Activated naive CD4-positive, alpha-beta T cell treated with anti-CD3 and anti-CD28 coated beads, Interleukin-2, amount 10 ng/mL, durations not matched to agents 7 days and 5 days (primary cell): ENCODE measurements around the gene HOXD3.

Experiments
- CTCF ChIA-PET: fragments of 350-600 bp; sonication (Branson Sonifier 250); formaldehyde crosslinking; loops from one replicate; lab custom pipeline; 2021; ENCODE audit warnings: antibody characterized with exemption; lab: Charles Lee
- DNase-seq: peaks from one replicate; pipeline ENCODE4 v3.0.0-alpha.2; 2020
- H3K27ac Mint-ChIP-seq: one replicate; pipeline ENCODE4 v1.8.0; 2021; ENCODE audit warnings: mild to moderate bottlenecking, moderate library complexity, mixed read lengths
- H3K27me3 Mint-ChIP-seq: one replicate; pipeline ENCODE4 v1.8.0; 2021; ENCODE audit warnings: mild to moderate bottlenecking, mixed read lengths
- H3K36me3 Mint-ChIP-seq: one replicate; pipeline ENCODE4 v1.8.0; 2021; ENCODE audit warnings: mixed read lengths
- H3K4me1 Mint-ChIP-seq: one replicate; pipeline ENCODE4 v1.8.0; 2021; ENCODE audit warnings: mixed read lengths
- H3K4me3 Mint-ChIP-seq: one replicate; pipeline ENCODE4 v1.8.0; 2021; ENCODE audit warnings: mild to moderate bottlenecking, moderate library complexity, mixed read lengths
- H3K9me3 Mint-ChIP-seq: one replicate; pipeline ENCODE4 v1.8.0; 2021; ENCODE audit warnings: mixed read lengths

Gene HOXD3

DNA sequence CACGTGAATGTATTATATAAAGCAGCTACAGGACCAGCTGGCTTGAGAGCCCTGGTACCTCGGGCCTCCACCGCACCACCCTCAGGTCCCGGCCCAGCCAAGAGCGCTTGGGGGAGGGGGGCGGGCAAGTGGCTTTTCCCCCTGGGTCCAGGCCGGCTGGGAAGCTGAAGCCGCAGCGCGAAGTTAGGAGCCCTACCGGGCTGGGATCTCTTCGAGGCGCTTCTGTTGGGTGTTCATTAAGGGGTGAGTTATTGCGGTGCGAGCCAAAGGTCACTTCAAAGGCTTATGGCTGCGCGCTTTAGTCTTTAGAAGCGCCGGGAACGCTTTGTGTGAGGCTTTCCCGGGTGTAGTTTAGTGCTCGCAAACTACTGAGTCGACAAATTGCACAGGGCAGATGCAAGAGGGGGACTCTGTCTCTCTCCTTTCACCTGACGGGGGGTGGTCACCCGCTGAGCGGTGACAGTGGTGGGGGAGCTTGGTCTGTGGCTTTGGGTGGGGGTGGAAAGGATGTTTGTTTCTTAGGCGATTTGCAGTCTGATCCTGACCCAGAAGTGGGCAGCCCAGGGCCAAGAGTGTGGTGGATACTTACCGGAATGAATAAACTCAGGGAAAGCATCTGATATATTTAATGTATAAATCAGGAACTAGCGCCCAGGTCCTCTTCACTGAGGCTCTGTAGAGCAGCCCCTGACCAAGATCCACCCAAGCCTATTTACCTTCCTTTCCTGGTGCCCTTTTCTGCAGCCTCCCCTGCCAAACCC lies 6.0 kb downstream of the HOXD3 start:
- no peak overlapping the region for H3K4me3 Mint-ChIP-seq
- peaks cover 2% of the 10 kb centered on the region for H3K9me3 Mint-ChIP-seq
- peaks cover 5% of the 10 kb centered on the region for H3K4me1 Mint-ChIP-seq

DNA sequence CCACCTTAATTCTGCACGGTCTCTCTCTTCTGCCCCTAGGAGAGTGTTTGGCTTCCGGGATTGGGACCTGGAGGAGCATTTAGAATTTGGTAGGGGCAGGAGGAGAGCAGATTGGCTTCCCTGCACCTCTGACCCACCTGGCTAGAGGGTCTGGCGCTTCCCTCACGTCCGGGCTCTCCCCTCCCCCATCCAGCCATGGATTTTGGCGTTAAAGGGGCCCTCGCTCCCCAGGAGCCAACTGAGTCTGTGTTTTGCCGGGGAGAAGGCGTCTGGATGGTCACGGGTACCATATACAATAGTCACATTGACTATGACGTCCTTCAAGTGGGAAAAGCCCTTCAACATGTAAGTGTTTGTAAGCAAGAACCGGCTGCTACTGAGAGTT lies 6.6 kb downstream of the HOXD3 start:
- CTCF ChIA-PET, result no interaction called here
- Mint-ChIP-seq H3K4me3 (no peak overlapping the region), H3K27ac (peak overlapping the region; percentile 53), H3K9me3 (peaks cover 2% of the 10 kb centered on the region), H3K36me3 (peaks cover 12% of the 10 kb centered on the region), H3K4me1 (peaks cover 2% of the 10 kb centered on the region), H3K27me3 (peaks cover 98% of the 10 kb centered on the region)
- DNase-seq, result no peak

More for the DNA sequence above, 6.0 kb downstream of the HOXD3 start:
- peaks cover 100% of the 10 kb centered on the region for H3K27me3 Mint-ChIP-seq
- CTCF ChIA-PET, result interaction anchor here (1.0 to 2.5 kb wide), 5 partner anchors 8 to 392 kb away, joined by 3 to 10 read pairs (median 4); no protein-coding TSS in a partner anchor
- H3K27ac Mint-ChIP-seq, result peak overlapping the region; percentile 37
- H3K36me3 Mint-ChIP-seq, result peaks cover 15% of the 10 kb centered on the region
- no peak for DNase-seq

DNA sequence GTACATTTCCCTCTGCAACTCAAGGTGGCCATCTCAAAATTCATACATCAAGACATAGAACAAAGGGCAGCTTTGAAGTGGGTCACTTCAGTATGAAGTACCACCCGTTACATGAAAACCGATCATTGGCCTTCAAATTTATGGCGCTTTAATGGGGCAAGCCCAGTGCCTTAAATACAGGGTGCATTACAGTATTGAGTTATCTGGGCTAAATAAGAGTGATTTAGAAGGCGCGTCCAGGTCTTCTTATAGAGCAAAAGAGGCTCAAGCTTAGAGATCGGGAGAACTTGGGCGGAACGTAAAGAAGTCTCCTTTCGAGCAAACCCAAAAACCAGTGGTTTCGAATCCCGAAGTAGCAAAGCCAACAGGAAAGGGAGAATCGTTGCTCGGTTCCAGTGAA lies 7.1 kb downstream of the HOXD3 start:
- Mint-ChIP-seq H3K27ac (peak overlapping the region; percentile 53), H3K4me3 (peak overlapping the region; percentile 5), H3K4me1 (peaks cover 2% of the 10 kb centered on the region), H3K27me3 (peaks cover 98% of the 10 kb centered on the region), H3K36me3 (peaks cover 12% of the 10 kb centered on the region), H3K9me3 (peaks cover 2% of the 10 kb centered on the region)
- no peak for DNase-seq
- CTCF ChIA-PET, result no interaction called here

DNA sequence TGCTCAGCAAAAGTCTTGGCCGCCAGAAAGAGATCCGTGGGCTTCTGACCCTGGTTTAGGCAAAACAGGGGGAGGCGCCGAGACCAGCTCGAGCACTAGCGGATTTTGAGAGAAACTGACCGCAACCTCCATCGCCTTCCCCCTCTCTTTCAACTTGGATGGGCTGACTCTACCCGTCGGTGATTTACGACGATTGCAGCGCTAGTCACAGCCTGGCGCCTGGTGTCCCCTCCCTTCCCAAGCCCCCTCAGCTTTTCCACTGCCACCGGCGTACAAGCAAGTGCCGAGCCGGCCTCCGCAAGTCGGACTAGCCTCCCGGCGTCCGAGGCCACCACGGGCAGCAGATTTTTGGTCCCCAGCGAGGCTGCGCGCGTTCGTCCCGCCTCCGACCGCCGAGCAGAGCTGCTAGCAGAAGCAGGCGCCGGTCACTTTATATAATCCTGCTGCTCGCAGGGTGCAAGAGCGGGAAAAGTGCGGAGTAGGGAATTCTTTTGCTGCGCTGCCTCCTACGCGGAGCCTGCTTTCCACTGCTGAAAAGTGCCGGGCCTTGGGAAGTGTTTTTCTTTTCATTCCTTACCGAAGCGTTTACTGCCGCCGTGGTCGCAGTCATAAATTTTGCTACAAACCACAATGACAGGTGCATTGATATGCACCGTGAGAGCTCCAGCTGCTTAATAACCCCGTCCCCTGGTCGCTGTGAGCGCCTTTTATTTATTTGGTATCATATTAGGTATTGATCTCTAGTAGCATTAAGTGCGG lies 7.7 kb downstream of the HOXD3 start:
- Mint-ChIP-seq H3K4me3 (peak overlapping the region; percentile 5), H3K4me1 (peaks cover 2% of the 10 kb centered on the region), H3K27ac (peak overlapping the region; percentile 53), H3K36me3 (peaks cover 12% of the 10 kb centered on the region), H3K9me3 (peaks cover 2% of the 10 kb centered on the region), H3K27me3 (peaks cover 98% of the 10 kb centered on the region)
- DNase-seq, result no peak
- CTCF ChIA-PET, result no interaction called here

DNA sequence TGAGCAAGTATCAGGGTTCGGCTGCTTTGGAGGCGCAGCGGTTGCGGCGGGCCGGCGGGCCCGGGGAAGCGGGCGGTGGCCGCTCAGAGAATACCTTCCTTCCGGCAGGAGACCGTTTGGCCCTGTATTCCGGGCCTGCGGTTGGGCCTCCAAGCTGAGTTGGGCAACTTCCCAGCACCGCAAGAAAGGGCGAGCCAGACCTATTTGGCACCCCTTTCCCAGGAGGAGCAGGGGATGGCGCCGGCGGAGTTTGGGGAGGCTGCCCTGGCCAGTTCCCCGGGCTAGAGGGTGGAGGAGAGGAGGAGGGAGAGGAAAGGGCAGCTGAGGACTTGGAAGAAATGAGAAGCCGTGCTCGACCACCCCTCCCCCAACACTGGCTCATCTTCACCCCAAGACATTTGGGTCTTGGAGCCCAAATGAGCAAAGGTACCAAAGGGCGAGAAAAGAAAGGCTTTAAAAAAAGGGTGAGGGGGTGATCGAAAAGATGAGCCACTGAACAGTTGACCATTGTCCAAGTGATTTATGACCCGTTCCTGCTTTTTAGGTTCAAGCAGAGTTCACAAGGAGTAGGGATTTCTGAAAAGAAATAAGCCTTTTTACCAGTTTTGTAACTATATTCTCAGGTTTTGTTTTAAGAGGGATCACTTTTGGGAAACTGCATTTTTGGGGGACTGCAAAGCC lies 8.4 kb downstream of the HOXD3 start:
- DNase-seq, result no peak
- peaks cover 2% of the 10 kb centered on the region for H3K9me3 Mint-ChIP-seq
- CTCF ChIA-PET, result no interaction called here
- H3K27me3 Mint-ChIP-seq, result peaks cover 98% of the 10 kb centered on the region
- H3K36me3 Mint-ChIP-seq, result peaks cover 12% of the 10 kb centered on the region
- no peak overlapping the region for H3K4me3 Mint-ChIP-seq
- H3K27ac Mint-ChIP-seq, result no peak overlapping the region
- peaks cover under 1% of the 10 kb centered on the region for H3K4me1 Mint-ChIP-seq

DNA sequence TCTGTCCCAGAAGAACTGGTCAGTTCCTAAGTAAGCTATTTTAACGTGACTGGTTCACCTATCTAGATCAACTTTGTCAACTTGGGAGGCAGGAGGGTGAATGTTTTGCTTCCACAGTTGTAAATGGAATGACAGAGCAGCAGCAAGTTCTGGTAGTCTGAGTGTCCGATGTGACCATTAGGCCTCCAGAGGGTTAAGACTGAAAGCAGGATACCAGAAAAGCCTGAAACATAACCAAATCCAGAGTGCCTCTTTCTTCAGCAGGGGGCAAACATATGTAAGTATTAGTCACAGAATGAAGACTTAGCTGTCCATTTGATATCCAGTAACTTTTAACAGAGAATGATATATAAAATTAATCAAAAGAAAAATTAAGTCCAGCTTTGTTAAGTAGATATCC lies 9.2 kb downstream of the HOXD3 start:
- no peaks in the 10 kb centered on the region for H3K4me1 Mint-ChIP-seq
- peaks cover 98% of the 10 kb centered on the region for H3K27me3 Mint-ChIP-seq
- no peak for DNase-seq
- H3K9me3 Mint-ChIP-seq, result peaks cover 2% of the 10 kb centered on the region
- CTCF ChIA-PET, result no interaction called here
- H3K4me3 Mint-ChIP-seq, result no peak overlapping the region
- no peak overlapping the region for H3K27ac Mint-ChIP-seq
- peaks cover 12% of the 10 kb centered on the region for H3K36me3 Mint-ChIP-seq

DNA sequence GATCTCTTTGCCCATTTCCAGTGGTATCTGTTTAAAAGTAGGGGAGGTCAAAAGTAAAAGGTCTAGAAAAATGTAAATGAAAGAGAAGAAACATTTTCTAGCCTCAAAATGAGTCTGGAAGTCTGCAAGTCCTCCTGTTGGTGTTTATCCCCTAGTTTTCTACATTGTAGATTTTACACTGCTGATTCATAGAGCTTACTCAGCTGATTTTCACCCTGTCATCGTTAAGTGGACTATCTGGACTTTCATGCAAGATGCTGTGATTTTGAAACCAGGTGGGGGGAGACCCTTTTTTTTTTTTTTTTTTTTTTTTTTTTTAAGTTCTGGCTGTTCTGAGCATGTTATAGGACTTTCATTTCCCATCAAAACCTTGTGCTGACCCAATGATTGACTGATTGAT lies 10.3 kb downstream of the HOXD3 start:
- Mint-ChIP-seq H3K9me3 (peaks cover 2% of the 10 kb centered on the region), H3K4me1 (peaks cover under 1% of the 10 kb centered on the region), H3K4me3 (no peak overlapping the region), H3K36me3 (peaks cover 12% of the 10 kb centered on the region), H3K27ac (no peak overlapping the region), H3K27me3 (peaks cover 98% of the 10 kb centered on the region)
- no peak for DNase-seq
- CTCF ChIA-PET, result no interaction called here

DNA sequence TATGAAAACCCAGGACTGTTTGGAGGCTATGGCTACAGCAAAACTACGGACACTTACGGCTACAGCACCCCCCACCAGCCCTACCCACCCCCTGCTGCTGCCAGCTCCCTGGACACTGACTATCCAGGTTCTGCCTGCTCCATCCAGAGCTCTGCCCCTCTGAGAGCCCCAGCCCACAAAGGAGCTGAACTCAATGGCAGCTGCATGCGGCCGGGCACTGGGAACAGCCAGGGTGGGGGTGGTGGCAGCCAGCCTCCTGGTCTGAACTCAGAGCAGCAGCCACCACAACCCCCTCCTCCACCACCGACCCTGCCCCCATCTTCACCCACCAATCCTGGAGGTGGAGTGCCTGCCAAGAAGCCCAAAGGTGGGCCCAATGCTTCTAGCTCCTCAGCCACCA lies 12.1 kb downstream of the HOXD3 start:
- Mint-ChIP-seq H3K4me1 (peaks cover 4% of the 10 kb centered on the region), H3K27me3 (peaks cover 98% of the 10 kb centered on the region), H3K4me3 (no peak overlapping the region), H3K27ac (no peak overlapping the region), H3K36me3 (peaks cover 2% of the 10 kb centered on the region), H3K9me3 (no peaks in the 10 kb centered on the region)
- CTCF ChIA-PET, result interaction anchor here (1.0 to 1.9 kb wide), 2 partner anchors 286 to 385 kb away, joined by 6 read pairs; no protein-coding TSS in a partner anchor
- DNase-seq, result no peak

DNA sequence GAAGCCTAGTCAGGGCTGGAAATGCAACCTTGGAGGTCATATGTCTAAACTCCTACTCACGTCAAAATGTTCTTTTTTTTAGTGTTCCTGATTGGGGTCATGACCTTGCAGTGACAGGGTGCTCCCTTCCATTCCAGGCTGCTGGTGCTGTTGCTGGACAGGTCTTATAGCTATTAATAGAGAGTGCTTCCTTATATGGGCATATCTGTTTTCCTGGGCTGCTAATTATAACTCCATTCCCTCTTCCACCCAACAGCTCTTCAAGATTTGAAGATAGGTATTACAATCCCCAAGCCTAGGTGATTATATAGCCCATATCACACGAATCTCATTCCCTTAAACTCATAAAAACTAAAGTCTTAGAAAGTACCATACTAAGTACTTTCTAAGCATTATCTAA lies 12.6 kb downstream of the HOXD3 start:
- Mint-ChIP-seq H3K9me3 (no peaks in the 10 kb centered on the region), H3K27me3 (peaks cover 98% of the 10 kb centered on the region), H3K4me1 (peaks cover 4% of the 10 kb centered on the region), H3K4me3 (no peak overlapping the region), H3K36me3 (no peaks in the 10 kb centered on the region), H3K27ac (no peak overlapping the region)
- CTCF ChIA-PET, result interaction anchor here (1.0 to 1.9 kb wide), 2 partner anchors 285 to 385 kb away, joined by 6 read pairs; no protein-coding TSS in a partner anchor
- DNase-seq, result no peak

DNA sequence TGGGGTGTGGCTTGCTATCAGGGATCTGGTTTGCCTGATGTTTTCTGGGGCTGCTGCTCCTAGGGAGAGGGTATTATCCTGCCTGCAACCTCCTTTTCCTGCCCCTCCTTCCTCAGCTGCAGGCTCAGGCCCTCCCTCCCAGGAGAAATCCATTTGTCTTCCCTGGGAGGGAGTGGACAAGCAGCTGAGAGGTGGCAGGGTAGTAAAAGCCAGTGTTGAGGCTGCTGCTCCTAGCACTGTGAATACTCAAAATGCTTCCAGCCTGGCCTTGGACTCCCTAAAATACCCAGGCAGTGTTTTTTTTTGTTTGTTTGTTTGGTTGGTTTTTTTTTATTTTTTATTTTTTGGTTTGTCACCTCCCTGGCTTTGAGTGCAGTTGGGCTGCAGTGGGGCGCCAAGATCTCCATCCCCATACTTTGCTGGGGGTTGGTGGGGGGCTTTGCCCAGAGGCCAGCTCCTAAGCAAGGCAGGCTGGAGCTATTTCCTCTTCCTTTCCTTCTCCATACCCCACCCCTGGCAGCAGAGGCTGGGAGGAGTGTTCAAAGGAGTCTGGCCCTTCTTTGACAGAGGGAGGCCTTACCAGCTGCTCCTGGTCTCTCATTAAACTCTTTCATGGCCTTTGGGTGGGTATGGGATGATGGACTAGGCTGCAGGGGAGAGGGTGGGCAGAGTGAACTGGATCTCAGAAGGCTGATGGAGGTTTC lies 13.6 kb downstream of the HOXD3 start:
- Mint-ChIP-seq H3K4me3 (no peak overlapping the region), H3K36me3 (no peaks in the 10 kb centered on the region), H3K4me1 (peaks cover 4% of the 10 kb centered on the region), H3K27ac (no peak overlapping the region), H3K27me3 (peaks cover 98% of the 10 kb centered on the region), H3K9me3 (no peaks in the 10 kb centered on the region)
- no peak for DNase-seq
- CTCF ChIA-PET, result interaction anchor here (1.0 to 1.2 kb wide), 2 partner anchors 8 to 284 kb away, joined by 3 to 4 read pairs; no protein-coding TSS in a partner anchor

DNA sequence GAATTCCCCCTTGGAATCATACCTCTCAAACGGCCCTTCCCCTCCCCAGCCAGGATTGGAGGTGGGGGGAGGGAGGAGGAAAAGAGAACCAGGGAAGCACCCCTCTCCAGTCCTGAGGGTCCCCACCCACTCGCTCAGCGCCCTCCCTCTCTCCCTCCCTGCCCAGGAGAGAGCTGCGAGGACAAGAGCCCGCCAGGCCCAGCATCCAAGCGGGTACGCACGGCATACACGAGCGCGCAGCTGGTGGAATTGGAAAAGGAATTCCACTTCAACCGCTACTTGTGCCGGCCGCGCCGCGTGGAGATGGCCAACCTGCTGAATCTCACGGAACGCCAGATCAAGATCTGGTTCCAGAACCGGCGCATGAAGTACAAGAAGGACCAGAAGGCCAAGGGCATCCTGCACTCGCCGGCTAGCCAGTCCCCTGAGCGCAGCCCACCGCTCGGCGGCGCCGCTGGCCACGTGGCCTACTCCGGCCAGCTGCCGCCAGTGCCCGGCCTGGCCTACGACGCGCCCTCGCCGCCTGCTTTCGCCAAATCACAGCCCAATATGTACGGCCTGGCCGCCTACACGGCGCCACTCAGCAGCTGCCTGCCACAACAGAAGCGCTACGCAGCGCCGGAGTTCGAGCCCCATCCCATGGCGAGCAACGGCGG lies 14.4 kb downstream of the HOXD3 start:
- no peaks in the 10 kb centered on the region for H3K36me3 Mint-ChIP-seq
- no peaks in the 10 kb centered on the region for H3K9me3 Mint-ChIP-seq
- no peak overlapping the region for H3K27ac Mint-ChIP-seq
- DNase-seq, result no peak
- H3K27me3 Mint-ChIP-seq, result peaks cover 98% of the 10 kb centered on the region
- H3K4me1 Mint-ChIP-seq, result peaks cover 4% of the 10 kb centered on the region
- no peak overlapping the region for H3K4me3 Mint-ChIP-seq
- CTCF ChIA-PET, result interaction anchor here (1.0 to 1.2 kb wide), 2 partner anchors 9 to 283 kb away, joined by 3 to 4 read pairs; no protein-coding TSS in a partner anchor

DNA sequence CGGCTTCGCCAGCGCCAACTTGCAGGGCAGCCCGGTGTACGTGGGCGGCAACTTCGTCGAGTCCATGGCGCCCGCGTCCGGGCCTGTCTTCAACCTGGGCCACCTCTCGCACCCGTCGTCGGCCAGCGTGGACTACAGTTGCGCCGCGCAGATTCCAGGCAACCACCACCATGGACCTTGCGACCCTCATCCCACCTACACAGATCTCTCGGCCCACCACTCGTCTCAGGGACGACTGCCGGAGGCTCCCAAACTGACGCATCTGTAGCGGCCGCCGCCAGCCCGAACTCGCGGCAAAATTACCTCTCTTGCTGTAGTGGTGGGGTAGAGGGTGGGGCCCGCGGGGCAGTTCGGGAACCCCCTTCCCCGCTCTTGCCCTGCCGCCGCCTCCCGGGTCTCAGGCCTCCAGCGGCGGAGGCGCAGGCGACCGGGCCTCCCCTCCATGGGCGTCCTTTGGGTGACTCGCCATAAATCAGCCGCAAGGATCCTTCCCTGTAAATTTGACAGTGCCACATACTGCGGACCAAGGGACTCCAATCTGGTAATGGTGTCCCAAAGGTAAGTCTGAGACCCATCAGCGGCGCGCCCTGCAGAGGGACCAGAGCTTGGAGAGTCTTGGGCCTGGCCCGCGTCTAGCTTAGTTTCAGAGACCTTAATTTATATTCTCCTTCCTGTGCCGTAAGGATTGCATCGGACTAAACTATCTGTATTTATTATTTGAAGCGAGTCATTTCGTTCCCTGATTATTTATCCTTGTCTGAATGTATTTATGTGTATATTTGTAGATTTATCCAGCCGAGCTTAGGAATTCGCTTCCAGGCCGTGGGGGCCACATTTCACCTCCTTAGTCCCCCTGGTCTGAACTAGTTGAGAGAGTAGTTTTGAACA lies 15.1 kb downstream of the HOXD3 start:
- DNase-seq, result no peak
- CTCF ChIA-PET, result interaction anchor here (3.8 kb wide), 1 partner anchor 32 kb away, joined by 17 read pairs; no protein-coding TSS in a partner anchor
- Mint-ChIP-seq H3K27me3 (peaks cover 98% of the 10 kb centered on the region), H3K27ac (peak overlapping the region; percentile 80), H3K9me3 (no peaks in the 10 kb centered on the region), H3K4me3 (no peak overlapping the region), H3K36me3 (no peaks in the 10 kb centered on the region), H3K4me1 (peaks cover 4% of the 10 kb centered on the region)
